HepG2 (cell line): ENCODE data around the gene RTEL1. TPM values are rescaled to one million over a fixed set of nuclear protein-coding genes. Genes with fewer than 3 reads are reported as not detected.

Experiments used
- ARNTL ChIP-seq: sonication (generic); formaldehyde crosslinking; IDR thresholded peaks from 2 replicates; pipeline ENCODE4 v1.4.0; 2020; ENCODE audit warnings: mild to moderate bottlenecking, missing genetic modification reagents
- ATF4 ChIP-seq, 2 experiments: fragments of 450-650 bp in 1 of 2; sonication (generic) in 1 of 2; formaldehyde crosslinking; IDR thresholded peaks; 2 replicates each; pipeline versions ENCODE4 v1.5.0 to v1.8.0; 2020 to 2022; ENCODE audit warnings: mild to moderate bottlenecking in 1 of 2, missing genetic modification reagents in 1 of 2
- BHLHE40 ChIP-seq: IDR thresholded peaks from 2 replicates; pipeline ENCODE4 v1.6.1; 2011; ENCODE audit warnings: low read length, improper control_type of control experiment
- BRCA1 ChIP-seq: sonication (generic); formaldehyde crosslinking; IDR thresholded peaks from 2 replicates; pipeline ENCODE4 v1.4.0; 2020; ENCODE audit warnings: missing genetic modification reagents
- FOXM1 ChIP-seq: sonication (generic); formaldehyde crosslinking; IDR thresholded peaks from 2 replicates; pipeline ENCODE4 v1.5.0; 2020; ENCODE audit warnings: missing genetic modification reagents
- GATAD1 ChIP-seq: IDR thresholded peaks from 2 replicates; pipeline ENCODE4 v1.6.1; 2016; ENCODE audit warnings: missing genetic modification reagents, missing compliant biosample characterization
- IKZF4 ChIP-seq: sonication (generic); formaldehyde crosslinking; IDR thresholded peaks from 2 replicates; pipeline ENCODE4 v1.5.1; 2020; ENCODE audit warnings: borderline replicate concordance, mild to moderate bottlenecking, low read depth, missing genetic modification reagents; ENCODE audit errors: not compliant biosample characterization
- KDM1A ChIP-seq: IDR thresholded peaks from 2 replicates; pipeline ENCODE4 v1.6.1; 2016; ENCODE audit warnings: missing compliant biosample characterization
- PAX8 ChIP-seq: sonication (generic); formaldehyde crosslinking; IDR thresholded peaks from 2 replicates; pipeline ENCODE4 v1.8.0; 2022; ENCODE audit warnings: mild to moderate bottlenecking, missing genetic modification reagents, borderline replicate concordance
- TRAFD1 ChIP-seq: sonication (generic); formaldehyde crosslinking; IDR thresholded peaks from 2 replicates; pipeline ENCODE4 v1.5.1; 2020; ENCODE audit warnings: missing genetic modification reagents, mild to moderate bottlenecking, borderline replicate concordance
- UBTF ChIP-seq: sonication (generic); formaldehyde crosslinking; IDR thresholded peaks from 2 replicates; pipeline ENCODE4 v1.4.0; 2020; ENCODE audit warnings: mild to moderate bottlenecking, missing genetic modification reagents
- ZBTB26 ChIP-seq: IDR thresholded peaks from 2 replicates; pipeline ENCODE4 v1.6.1; 2016; ENCODE audit warnings: missing compliant biosample characterization, missing genetic modification reagents, borderline replicate concordance
- ZMAT5 ChIP-seq: sonication (generic); formaldehyde crosslinking; IDR thresholded peaks from 2 replicates; pipeline ENCODE4 v1.5.0; 2020; ENCODE audit warnings: mild to moderate bottlenecking, low read depth, missing genetic modification reagents, borderline replicate concordance
- ZNF383 ChIP-seq: sonication (generic); formaldehyde crosslinking; IDR thresholded peaks from 2 replicates; pipeline ENCODE4 v1.4.0; 2020; ENCODE audit warnings: missing genetic modification reagents, mild to moderate bottlenecking, borderline replicate concordance
- ZNF414 ChIP-seq: sonication (generic); formaldehyde crosslinking; IDR thresholded peaks from 2 replicates; pipeline ENCODE4 v1.5.0; 2020; ENCODE audit warnings: missing genetic modification reagents
- ZNF431 ChIP-seq: sonication (generic); formaldehyde crosslinking; IDR thresholded peaks from 2 replicates; pipeline ENCODE4 v1.9.0; 2022; ENCODE audit warnings: missing genetic modification reagents, low read depth, mild to moderate bottlenecking, borderline replicate concordance
- ZNF484 ChIP-seq: sonication (generic); formaldehyde crosslinking; IDR thresholded peaks from 2 replicates; pipeline ENCODE4 v1.5.1; 2020; ENCODE audit warnings: mild to moderate bottlenecking, low read depth, missing genetic modification reagents, borderline replicate concordance
- ZNF567 ChIP-seq: sonication (generic); formaldehyde crosslinking; IDR thresholded peaks from 2 replicates; pipeline ENCODE4 v1.8.1; 2023; ENCODE audit warnings: mild to moderate bottlenecking, missing genetic modification reagents, borderline replicate concordance
- ZNF777 ChIP-seq: sonication (generic); formaldehyde crosslinking; IDR thresholded peaks from 2 replicates; pipeline ENCODE4 v1.4.0; 2020; ENCODE audit warnings: missing genetic modification reagents
- ZSCAN25 ChIP-seq: sonication (generic); formaldehyde crosslinking; IDR thresholded peaks from 2 replicates; pipeline ENCODE4 v1.8.0; 2022; ENCODE audit warnings: mild to moderate bottlenecking, missing genetic modification reagents
- polyA plus RNA-seq, 8 experiments: library from polyadenylated mRNA; depleted of rRNA in 3 of 8; stranded (reverse) in 7 of 8; unstranded in 1 of 8; fragments of >200 nt; fragmentation: Illumina TruSeq in 4 of 8; extraction: Trizol in 4 of 8; gene quantifications; 2 replicates each; pipeline versions ENCODE4 v1.2.1 to v1.2.3, GENCODE V29; 2011 to 2016; ENCODE audit warnings: low read depth in 4 of 8, missing spikeins in 1 of 8, mixed read lengths in 1 of 8; ENCODE audit not compliant: insufficient read depth in 1 of 8
- total RNA-seq, 5 experiments: library from RNA; depleted of rRNA; stranded (reverse); fragments of >200 nt; fragmentation: Illumina TruSeq; extraction: Trizol; gene quantifications; 2 replicates each; pipeline ENCODE4 v1.2.3, GENCODE V29; 2016; ENCODE audit warnings: low read depth in 1 of 5

RTEL1 gene
- total and polyA plus RNA-seq, 2 of the 13 experiments (the other 11 are each of a cell fraction or from before 2014, with no cell fraction given): 21.8 to 36.4 TPM

GRCh38 chr20:63628246-63628975 lies 29.7 kb upstream of the RTEL1 start (continued):
- TF ChIP-seq ARNTL (CRISPR knock-in tag) (peak; percentile 66; the same call in 1 of the 2 replicates), ZNF777 (peak; percentile 76), PAX8 (CRISPR knock-in tag) (0 out of 2 replicates have a peak, but pooled peaks have one; percentile 51), ZNF431 (peak; percentile 94; the same call in 1 of the 2 replicates), IKZF4 (CRISPR knock-in tag) (peak; percentile 97), TRAFD1 (CRISPR knock-in tag) (peak; percentile 76; the same call in 1 of the 2 replicates), UBTF (CRISPR knock-in tag) (peak; percentile 71), BRCA1 (CRISPR knock-in tag) (no peak), ATF4 (CRISPR knock-in tag; IDR thresholded peaks at IDR 0.05) (0 out of 4 replicates have a peak, but pooled peaks of 1 of the 2 experiments have one; percentile 70), GATAD1 (peak; percentile 98), ZBTB26 (CRISPR knock-in tag) (peak; percentile 87), ZNF484 (CRISPR knock-in tag) (no peak), ZNF414 (CRISPR knock-in tag) (peak; percentile 65; the same call in 1 of the 2 replicates), KDM1A (CRISPR knock-in tag) (0 out of 2 replicates have a peak, but pooled peaks have one; percentile 42), ZSCAN25 (CRISPR knock-in tag) (peak; percentile 89), ZNF567 (CRISPR knock-in tag) (0 out of 2 replicates have a peak, but pooled peaks have one; percentile 22), FOXM1 (CRISPR knock-in tag) (peak; percentile 71; the same call in 1 of the 2 replicates), ZMAT5 (no peak), BHLHE40 (peak; percentile 78), ZNF383 (CRISPR knock-in tag) (no peak)
